ENCODE results near the gene EXOC6B.
A peak's percentile ranks its signal among the peaks of the same experiment; 100 is the strongest.

The EXOC6B gene

DNA sequence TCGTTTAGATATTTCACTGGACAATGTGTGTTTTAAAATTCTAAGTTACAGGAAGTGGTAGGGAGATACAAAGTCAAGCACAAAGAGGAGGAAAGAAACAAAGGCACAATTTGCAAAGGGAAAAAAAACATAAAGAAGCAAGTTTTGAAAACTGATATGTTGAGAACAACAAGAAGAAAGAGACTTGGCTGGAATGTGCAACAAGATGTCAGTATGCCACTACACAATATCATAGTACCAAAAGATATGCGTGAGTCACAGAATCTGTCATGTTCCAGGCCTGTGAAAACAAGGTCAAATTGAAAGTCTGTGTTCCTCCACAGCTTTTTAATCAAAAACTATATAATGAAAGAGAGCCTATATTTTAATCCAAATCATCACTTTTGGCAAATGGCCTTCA is 12.0 kb downstream of the EXOC6B start:
- peaks cover 9% of the 10 kb centered on the region; the same call in 1 of the 2 replicates for H3K9me3 ChIP-seq (ENCODE audit: insufficient read depth, low read depth, low read length)
- TF ChIP-seq, protein P1, sequence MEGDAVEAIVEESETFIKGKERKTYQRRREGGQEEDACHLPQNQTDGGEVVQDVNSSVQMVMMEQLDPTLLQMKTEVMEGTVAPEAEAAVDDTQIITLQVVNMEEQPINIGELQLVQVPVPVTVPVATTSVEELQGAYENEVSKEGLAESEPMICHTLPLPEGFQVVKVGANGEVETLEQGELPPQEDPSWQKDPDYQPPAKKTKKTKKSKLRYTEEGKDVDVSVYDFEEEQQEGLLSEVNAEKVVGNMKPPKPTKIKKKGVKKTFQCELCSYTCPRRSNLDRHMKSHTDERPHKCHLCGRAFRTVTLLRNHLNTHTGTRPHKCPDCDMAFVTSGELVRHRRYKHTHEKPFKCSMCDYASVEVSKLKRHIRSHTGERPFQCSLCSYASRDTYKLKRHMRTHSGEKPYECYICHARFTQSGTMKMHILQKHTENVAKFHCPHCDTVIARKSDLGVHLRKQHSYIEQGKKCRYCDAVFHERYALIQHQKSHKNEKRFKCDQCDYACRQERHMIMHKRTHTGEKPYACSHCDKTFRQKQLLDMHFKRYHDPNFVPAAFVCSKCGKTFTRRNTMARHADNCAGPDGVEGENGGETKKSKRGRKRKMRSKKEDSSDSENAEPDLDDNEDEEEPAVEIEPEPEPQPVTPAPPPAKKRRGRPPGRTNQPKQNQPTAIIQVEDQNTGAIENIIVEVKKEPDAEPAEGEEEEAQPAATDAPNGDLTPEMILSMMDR (conservative IDR thresholded peaks at IDR 0.05; ENCODE audit: low read length) = no peak
- TF ChIP-seq EZH2phosphoT487 (IDR thresholded peaks at IDR 0.05; ENCODE audit: borderline replicate concordance) = no peak
- H2AFZ ChIP-seq (ENCODE audit: low read length) = 0 out of 2 replicates have a peak overlapping the region, but pooled peaks have one; percentile 8
- H3F3A ChIP-seq (ENCODE audit: low read depth) = no peaks in the 10 kb centered on the region
- H3K4me2 ChIP-seq (ENCODE audit: low read depth, low read length, poor library complexity, severe bottlenecking) = peak overlapping the region; percentile 19
- no peak overlapping the region for H3K4me3 ChIP-seq (ENCODE audit: low read length, poor library complexity, severe bottlenecking)
- H3K36me3 ChIP-seq (ENCODE audit: insufficient read depth, low read length) = no peaks in the 10 kb centered on the region
- H3K27me3 ChIP-seq (ENCODE audit: insufficient read depth, low read length, poor library complexity, severe bottlenecking) = no peaks in the 10 kb centered on the region
- H3K9me2 ChIP-seq (replicated peaks; ENCODE audit: low read depth, low read length) = no peaks in the 10 kb centered on the region
- no peak overlapping the region for H3K9ac ChIP-seq (ENCODE audit: low read depth, low read length, poor library complexity, severe bottlenecking)
- H4K20me1 ChIP-seq (ENCODE audit: insufficient read depth, low read length, poor library complexity, severe bottlenecking) = no peaks in the 10 kb centered on the region
- peaks cover 9% of the 10 kb centered on the region for H3K4me1 ChIP-seq (ENCODE audit: insufficient read depth, low read length, poor library complexity, severe bottlenecking)
- H3K79me2 ChIP-seq (ENCODE audit: insufficient read depth, low read length) = no peaks in the 10 kb centered on the region

DNA sequence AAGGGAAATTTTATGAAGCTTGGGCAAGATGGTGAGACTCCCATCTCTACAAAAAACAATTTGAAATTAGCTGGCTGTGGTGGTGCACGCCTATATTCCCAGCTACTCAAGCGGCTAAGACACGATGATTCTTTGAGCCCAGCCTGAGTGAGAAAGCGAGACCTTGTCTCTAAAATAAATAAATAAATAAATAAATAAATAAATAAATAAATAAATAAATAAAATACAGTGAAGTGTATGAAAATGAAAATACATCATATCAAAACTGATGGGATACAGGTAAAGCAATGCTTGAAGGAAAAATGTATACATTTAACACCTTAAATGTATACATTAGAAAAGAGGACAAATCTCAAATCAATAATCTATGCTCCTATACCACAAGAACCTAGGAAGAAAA is 15.7 kb downstream of the EXOC6B start:
- Histone ChIP-seq H3K4me1 (ENCODE audit: insufficient read depth, low read length, poor library complexity, severe bottlenecking) (peaks cover 9% of the 10 kb centered on the region), H4K20me1 (ENCODE audit: insufficient read depth, low read length, poor library complexity, severe bottlenecking) (no peaks in the 10 kb centered on the region), H3K4me3 (ENCODE audit: low read length, poor library complexity, severe bottlenecking) (no peak overlapping the region), H3F3A (ENCODE audit: low read depth) (no peaks in the 10 kb centered on the region), H2AFZ (ENCODE audit: low read length) (no peak overlapping the region), H3K79me2 (ENCODE audit: insufficient read depth, low read length) (no peaks in the 10 kb centered on the region), H3K36me3 (ENCODE audit: insufficient read depth, low read length) (no peaks in the 10 kb centered on the region), H3K9me3 (ENCODE audit: insufficient read depth, low read depth, low read length) (peaks cover 9% of the 10 kb centered on the region; the same call in 1 of the 2 replicates), H3K9ac (ENCODE audit: low read depth, low read length, poor library complexity, severe bottlenecking) (no peak overlapping the region), H3K9me2 (replicated peaks; ENCODE audit: low read depth, low read length) (no peaks in the 10 kb centered on the region), H3K4me2 (ENCODE audit: low read depth, low read length, poor library complexity, severe bottlenecking) (no peak overlapping the region), H3K27me3 (ENCODE audit: insufficient read depth, low read length, poor library complexity, severe bottlenecking) (no peaks in the 10 kb centered on the region)
- no peak for TF ChIP-seq EZH2phosphoT487 (IDR thresholded peaks at IDR 0.05; ENCODE audit: borderline replicate concordance)
- TF ChIP-seq, protein P1 (conservative IDR thresholded peaks at IDR 0.05; ENCODE audit: low read length) = no peak

DNA sequence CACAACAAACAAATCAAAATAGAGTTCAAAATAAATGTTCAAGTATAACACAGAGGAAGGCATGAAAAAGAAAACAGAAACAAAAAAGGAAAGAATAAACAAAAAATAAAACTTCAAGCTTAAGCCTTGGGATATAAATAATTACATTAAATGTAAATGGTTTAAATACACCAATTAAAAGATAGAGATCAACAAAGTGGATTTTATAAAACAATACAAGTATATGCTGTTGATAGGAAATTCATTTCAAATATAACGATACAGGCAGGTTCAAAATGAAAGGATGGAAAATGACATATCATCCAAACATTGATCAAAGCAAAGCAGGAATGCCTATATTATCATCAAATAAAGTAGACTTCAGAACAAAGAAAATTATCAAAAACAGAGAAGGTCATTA is 16.7 kb downstream of the EXOC6B start:
- H3K9ac ChIP-seq (ENCODE audit: low read depth, low read length, poor library complexity, severe bottlenecking) = no peak overlapping the region
- H3K79me2 ChIP-seq (ENCODE audit: insufficient read depth, low read length) = no peaks in the 10 kb centered on the region
- H3K4me1 ChIP-seq (ENCODE audit: insufficient read depth, low read length, poor library complexity, severe bottlenecking) = peaks cover 6% of the 10 kb centered on the region
- no peaks in the 10 kb centered on the region for H3K9me2 ChIP-seq (replicated peaks; ENCODE audit: low read depth, low read length)
- H3K27me3 ChIP-seq (ENCODE audit: insufficient read depth, low read length, poor library complexity, severe bottlenecking) = no peaks in the 10 kb centered on the region
- no peak overlapping the region for H3K4me3 ChIP-seq (ENCODE audit: low read length, poor library complexity, severe bottlenecking)
- no peak overlapping the region for H3K4me2 ChIP-seq (ENCODE audit: low read depth, low read length, poor library complexity, severe bottlenecking)
- TF ChIP-seq, protein P1 (conservative IDR thresholded peaks at IDR 0.05; ENCODE audit: low read length) = no peak
- TF ChIP-seq EZH2phosphoT487 (IDR thresholded peaks at IDR 0.05; ENCODE audit: borderline replicate concordance) = no peak
- no peaks in the 10 kb centered on the region for H3F3A ChIP-seq (ENCODE audit: low read depth)
- no peaks in the 10 kb centered on the region for H3K36me3 ChIP-seq (ENCODE audit: insufficient read depth, low read length)
- no peaks in the 10 kb centered on the region for H4K20me1 ChIP-seq (ENCODE audit: insufficient read depth, low read length, poor library complexity, severe bottlenecking)
- peaks cover 9% of the 10 kb centered on the region; the same call in 1 of the 2 replicates for H3K9me3 ChIP-seq (ENCODE audit: insufficient read depth, low read depth, low read length)
- H2AFZ ChIP-seq (ENCODE audit: low read length) = no peak overlapping the region
